Lower leg skin (tissue), 4 donors: Measurements from ENCODE around the gene MRPL11. TPM values are rescaled to one million over a fixed set of nuclear protein-coding genes. Genes with fewer than 3 reads are reported as not detected.

Experiments
- DNase-seq, 2 donors: peaks; one replicate each; pipeline ENCODE4 v3.0.0-alpha.2; 2019; ENCODE audit warnings: low spot score in 2 of 2
- H3K4me3 ChIP-seq: fragments of 200-600 bp; sonication (generic); 2 replicates; pipeline ENCODE4 v1.5.1; 2017; ENCODE audit warnings: mild to moderate bottlenecking, low read depth; ENCODE audit not compliant: poor library complexity, severe bottlenecking
- CTCF ChIP-seq, 3 donors: fragments of 450-650 bp; IDR thresholded peaks; one replicate each; pipeline ENCODE4 v1.5.1; 2016; ENCODE audit warnings: antibody characterized with exemption in 3 of 3, mild to moderate bottlenecking in 3 of 3, moderate library complexity in 2 of 3
- POLR2A ChIP-seq, 2 donors: fragments of 450-650 bp; IDR thresholded peaks; one replicate each; pipeline ENCODE4 v1.6.1; 2016 to 2017; ENCODE audit warnings: antibody characterized with exemption in 2 of 2, mild to moderate bottlenecking in 1 of 2, moderate library complexity in 1 of 2
- WGBS, 2 donors: methylation state at CpG; one replicate each; pipeline ENCODE4 v1.1.5; 2018; 5-methylcytosine and 5-hydroxymethylcytosine counted together
- intact Hi-C: fragments of 100-400 bp; cut with DNase I; formaldehyde crosslinking; loops from one replicate; pipeline ENCODE4 v1.15.0; 2023; ENCODE audit warnings: low total_unique reads
- total RNA-seq, 4 donors: library from RNA; depleted of rRNA; stranded (reverse); fragments of >200 nt; gene quantifications; one replicate each; pipeline ENCODE4 v1.1.0, GENCODE V29; 2016

MRPL11 gene
- 10 to 100 TPM; 30.6 to 41.1 (median 36.2) TPM for total RNA-seq

- H3K4me3 ChIP-seq: peak within 1 kb of the TSS; percentile 76
- whole genome bisulfite sequencing, 2 donors: 9% methylated on average over 45 of the region's 45 CpGs
- intact Hi-C loops: no loop called here
- peak; percentile 85 to 94 for DNase-seq
- TF ChIP-seq POLR2A (IDR thresholded peaks at IDR 0.05) (no peak), CTCF (IDR thresholded peaks at IDR 0.05) (no peak)
Observed at GRCh38 chr11:66438504-66439466, at the start of gene MRPL11. TSS of gene MRPL11 (minus strand) at chr11:66438848. CDS start at chr11:66438754, 94 bp downstream.

GRCh38 chr11:66484806-66485380 is 46.2 kb upstream of the MRPL11 start:
- intact Hi-C loops: no loop called here
- TF ChIP-seq POLR2A (IDR thresholded peaks at IDR 0.05) (no peak), CTCF (IDR thresholded peaks at IDR 0.05) (no peak)
- H3K4me3 ChIP-seq: no peak overlapping the region
- DNase-seq: no peak
- WGBS, 2 donors: 79 to 82% methylated on average over 7 of the region's 7 CpGs

DNA sequence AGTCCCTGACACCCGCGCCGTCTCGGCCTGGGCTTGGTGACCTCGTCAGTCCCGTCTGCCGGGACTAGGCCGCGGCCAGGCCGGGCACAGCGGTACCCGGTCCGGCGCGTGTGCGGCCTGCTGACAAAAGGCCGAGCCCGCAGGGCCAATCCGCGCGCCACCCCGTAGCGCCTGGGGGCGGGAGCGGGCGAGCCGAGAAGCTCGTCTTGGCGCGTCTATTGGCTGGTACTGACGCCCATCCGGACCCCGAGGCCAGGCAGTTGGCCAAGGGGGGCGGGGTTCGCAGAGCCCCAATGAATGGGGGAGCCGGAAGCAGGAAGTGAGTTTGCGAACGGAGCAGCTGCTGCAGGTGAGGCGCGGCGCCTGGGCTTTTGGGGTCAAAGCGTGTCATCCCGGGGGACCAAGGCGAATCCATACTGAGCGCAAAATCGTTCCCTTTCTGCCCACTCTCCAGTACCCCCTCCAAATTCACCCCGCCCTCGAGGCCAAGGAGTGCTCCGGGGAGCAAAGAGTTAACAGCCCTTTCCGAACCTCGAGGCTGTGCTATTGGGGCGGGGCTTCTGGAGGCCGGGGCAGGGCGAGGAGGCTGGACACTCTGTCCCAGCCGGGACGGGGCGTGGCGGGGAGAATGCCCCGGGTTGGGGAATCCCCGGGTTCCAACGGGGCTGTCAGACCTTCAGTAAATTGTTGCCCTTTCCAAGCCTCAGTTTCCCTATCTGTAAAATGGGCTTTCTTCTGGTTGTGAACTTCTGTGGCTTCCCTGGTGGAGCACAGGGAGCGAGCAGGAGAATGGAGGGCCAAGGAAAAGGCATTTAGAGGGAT is 41.7 kb upstream of the MRPL11 start, which contains the start of gene DPP3:
TSS of gene DPP3 (plus strand) at position 318 of the 822 bp plus-strand sequence. CDS start 1,767 bp downstream, outside the sequence.
- peak within 1 kb of the TSS; percentile 61 for H3K4me3 ChIP-seq
- DNase-seq: peak; percentile 95 to 99
- intact Hi-C loops: no loop called here
- WGBS, 2 donors: 2% methylated on average over 32 to 52 of the region's 62 CpGs
- TF ChIP-seq CTCF (IDR thresholded peaks at IDR 0.05): no peak
- TF ChIP-seq POLR2A (IDR thresholded peaks at IDR 0.05): no peak

DNA sequence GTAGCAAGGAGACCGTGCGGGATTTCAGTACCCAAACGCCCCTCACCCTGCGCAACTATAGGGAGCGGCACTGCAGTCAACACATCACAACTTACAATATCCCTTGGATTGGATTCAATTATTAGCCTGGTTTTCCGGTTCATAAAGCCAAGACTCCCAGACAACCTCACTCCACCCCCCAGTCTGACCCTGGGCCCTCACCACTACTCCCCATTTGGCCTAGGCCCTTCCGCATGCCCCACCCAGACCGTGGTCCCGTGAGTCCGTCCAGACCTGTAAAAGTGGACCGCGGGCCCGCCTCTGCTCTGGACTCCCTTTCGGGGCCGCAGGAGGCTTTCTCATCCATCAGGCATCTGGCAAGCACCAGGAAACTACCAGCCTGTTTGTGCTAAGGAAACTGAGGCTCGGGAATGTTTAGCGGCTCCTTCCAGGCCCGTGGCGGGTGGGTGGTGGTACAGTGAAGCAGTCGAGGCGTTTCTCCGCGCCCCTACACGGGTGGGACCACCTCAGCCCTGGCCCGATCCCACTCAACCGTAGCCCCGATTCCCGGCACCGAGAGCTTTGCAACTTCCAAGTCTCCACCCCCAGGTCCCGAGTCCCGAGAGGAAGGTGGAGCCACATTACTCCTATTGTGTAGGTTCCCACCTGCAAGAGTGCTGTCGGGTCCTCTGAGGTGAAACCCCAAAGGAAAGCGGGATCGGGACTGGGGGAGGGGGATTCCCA is 40.9 kb upstream of the MRPL11 start:
- 0 to 2% methylated on average over 33 to 34 of the region's 34 CpGs for WGBS, 2 donors
- TF ChIP-seq POLR2A (IDR thresholded peaks at IDR 0.05) (no peak), CTCF (IDR thresholded peaks at IDR 0.05) (no peak)
- DNase-seq: peak; percentile 47 to 90
- peak overlapping the region; percentile 61 for H3K4me3 ChIP-seq
- intact Hi-C loops: no loop called here
